ENCODE data around the gene TIMM17A. TPM values are rescaled to one million over a fixed set of nuclear protein-coding genes. Genes with fewer than 3 reads are reported as not detected.

Gene TIMM17A
- total and polyA plus RNA-seq, 9 donors: 31.3 to 44.9 (median 36.3) TPM

- no peaks in the 10 kb centered on the region for H3K27me3 ChIP-seq (ENCODE audit: control insufficient read depth, insufficient read depth, low read length)
- no peak for DNase-seq
- H3K36me3 ChIP-seq (ENCODE audit: control insufficient read depth, insufficient read depth, low read length): peaks cover 78% of the 10 kb centered on the region
- H3K4me3 ChIP-seq (ENCODE audit: low read length): no peak overlapping the region
- no peaks in the 10 kb centered on the region for H3K9me3 ChIP-seq (replicated peaks; ENCODE audit: control insufficient read depth, low read depth, low read length)
- no peak overlapping the region for H3K27ac ChIP-seq (ENCODE audit: low read length)
- WGBS (ENCODE audit: insufficient coverage): 61% methylated on average over 14 of the region's 16 CpGs
- H3K4me1 ChIP-seq (ENCODE audit: control insufficient read depth, insufficient read depth, low read length): no peaks in the 10 kb centered on the region
Measured at GRCh38 chr1:201999625-202000238, 44.4 kb downstream of the TIMM17A start.

DNA sequence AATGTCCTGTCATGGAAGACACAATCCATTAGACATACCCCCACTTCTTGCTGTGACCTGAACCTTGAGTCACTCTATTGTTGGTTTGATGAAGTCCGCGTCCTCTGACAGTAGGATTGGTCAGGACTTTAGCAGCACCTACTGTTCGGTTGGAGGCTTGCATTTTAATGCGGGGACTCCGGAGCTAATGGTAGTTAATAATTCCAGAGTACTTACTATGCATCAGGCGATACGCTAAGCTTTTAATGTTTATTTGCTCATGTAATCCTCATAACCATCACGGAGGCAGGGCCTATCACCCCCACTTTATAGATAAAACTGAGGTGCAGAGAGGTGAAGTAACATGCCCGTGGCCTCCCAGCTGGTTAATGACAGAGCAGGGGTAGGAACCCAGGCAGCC is 47.2 kb downstream of the TIMM17A start:
- DNase-seq: no peak
- no peaks in the 10 kb centered on the region for H3K27me3 ChIP-seq (ENCODE audit: control insufficient read depth, insufficient read depth, low read length)
- H3K4me1 ChIP-seq (ENCODE audit: control insufficient read depth, insufficient read depth, low read length): no peaks in the 10 kb centered on the region
- H3K4me3 ChIP-seq (ENCODE audit: low read length): no peak overlapping the region
- no peak overlapping the region for H3K27ac ChIP-seq (ENCODE audit: low read length)
- no CpG with 5 or more reads among the region's 9 CpGs for WGBS (ENCODE audit: insufficient coverage)
- H3K36me3 ChIP-seq (ENCODE audit: control insufficient read depth, insufficient read depth, low read length): peaks cover 78% of the 10 kb centered on the region
- H3K9me3 ChIP-seq (replicated peaks; ENCODE audit: control insufficient read depth, low read depth, low read length): no peaks in the 10 kb centered on the region

DNA sequence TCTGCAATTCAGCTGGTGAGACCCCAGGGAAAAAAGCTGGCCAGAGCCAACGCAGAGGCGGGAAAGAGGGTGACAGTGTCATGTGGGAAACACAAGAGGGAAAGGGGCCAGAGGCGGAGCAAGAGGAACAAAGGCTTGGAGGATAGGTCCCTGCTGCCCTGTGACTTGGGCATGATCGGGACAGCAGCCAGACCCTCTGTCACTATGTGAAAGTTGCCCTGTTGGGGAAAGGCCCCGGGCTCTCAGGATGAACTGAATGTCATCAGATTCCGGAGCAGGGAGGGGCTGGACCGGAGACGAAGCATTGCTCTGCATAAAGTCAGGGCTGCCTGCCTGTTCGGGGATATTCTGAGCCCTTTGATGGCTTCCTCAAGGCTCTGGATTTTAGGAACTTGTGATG is 49.4 kb downstream of the TIMM17A start:
- H3K9me3 ChIP-seq (replicated peaks; ENCODE audit: control insufficient read depth, low read depth, low read length): no peaks in the 10 kb centered on the region
- H3K4me1 ChIP-seq (ENCODE audit: control insufficient read depth, insufficient read depth, low read length): peaks cover 2% of the 10 kb centered on the region
- H3K27me3 ChIP-seq (ENCODE audit: control insufficient read depth, insufficient read depth, low read length): no peaks in the 10 kb centered on the region
- DNase-seq: no peak
- peaks cover 71% of the 10 kb centered on the region for H3K36me3 ChIP-seq (ENCODE audit: control insufficient read depth, insufficient read depth, low read length)
- WGBS (ENCODE audit: insufficient coverage): 74% methylated on average over 9 of the region's 9 CpGs
- no peak overlapping the region for H3K27ac ChIP-seq (ENCODE audit: low read length)
- no peak overlapping the region for H3K4me3 ChIP-seq (ENCODE audit: low read length)

- Histone ChIP-seq H3K4me1 (ENCODE audit: control insufficient read depth, insufficient read depth, low read length) (peaks cover 8% of the 10 kb centered on the region), H3K36me3 (ENCODE audit: control insufficient read depth, insufficient read depth, low read length) (peaks cover 61% of the 10 kb centered on the region), H3K4me3 (ENCODE audit: low read length) (no peak overlapping the region), H3K27me3 (ENCODE audit: control insufficient read depth, insufficient read depth, low read length) (no peaks in the 10 kb centered on the region), H3K9me3 (replicated peaks; ENCODE audit: control insufficient read depth, low read depth, low read length) (no peaks in the 10 kb centered on the region), H3K27ac (ENCODE audit: low read length) (no peak overlapping the region)
- WGBS (ENCODE audit: insufficient coverage): no CpG with 5 or more reads among the region's 2 CpGs
- no peak for DNase-seq
Measured at GRCh38 chr1:202005958-202006357, 50.7 kb downstream of the TIMM17A start.

DNA sequence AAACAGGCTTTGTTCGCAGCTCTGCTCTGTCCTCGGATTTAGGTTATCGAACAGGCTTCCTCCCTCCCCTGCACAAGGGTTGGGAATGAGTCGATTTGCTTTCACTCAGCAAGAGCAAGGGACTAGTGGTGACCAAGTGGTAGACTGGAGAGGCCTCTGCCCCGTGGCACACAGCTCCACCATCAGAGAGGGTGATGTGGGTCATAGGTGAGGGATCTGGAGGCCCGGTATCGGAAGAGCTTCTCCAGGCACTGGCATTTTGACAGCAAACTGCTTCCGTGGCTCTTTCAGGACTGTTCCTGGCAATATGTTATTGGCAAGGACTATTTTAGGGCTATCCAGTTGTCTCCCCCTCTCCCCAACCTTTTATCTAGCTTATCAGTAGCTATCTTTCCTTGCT is 52.0 kb downstream of the TIMM17A start:
- Histone ChIP-seq H3K9me3 (replicated peaks; ENCODE audit: control insufficient read depth, low read depth, low read length) (no peaks in the 10 kb centered on the region), H3K4me1 (ENCODE audit: control insufficient read depth, insufficient read depth, low read length) (peaks cover 8% of the 10 kb centered on the region), H3K4me3 (ENCODE audit: low read length) (no peak overlapping the region), H3K27me3 (ENCODE audit: control insufficient read depth, insufficient read depth, low read length) (peaks cover under 1% of the 10 kb centered on the region), H3K36me3 (ENCODE audit: control insufficient read depth, insufficient read depth, low read length) (peaks cover 49% of the 10 kb centered on the region), H3K27ac (ENCODE audit: low read length) (no peak overlapping the region)
- DNase-seq: no peak
- no CpG with 5 or more reads among the region's 8 CpGs for WGBS (ENCODE audit: insufficient coverage)

- no peak overlapping the region for H3K27ac ChIP-seq (ENCODE audit: low read length)
- H3K9me3 ChIP-seq (replicated peaks; ENCODE audit: control insufficient read depth, low read depth, low read length): no peaks in the 10 kb centered on the region
- no peak overlapping the region for H3K4me3 ChIP-seq (ENCODE audit: low read length)
- H3K27me3 ChIP-seq (ENCODE audit: control insufficient read depth, insufficient read depth, low read length): peaks cover 2% of the 10 kb centered on the region
- 44% methylated on average over 1 of the region's 11 CpGs for WGBS (ENCODE audit: insufficient coverage)
- H3K4me1 ChIP-seq (ENCODE audit: control insufficient read depth, insufficient read depth, low read length): peaks cover 8% of the 10 kb centered on the region
- no peak for DNase-seq
- peaks cover 43% of the 10 kb centered on the region for H3K36me3 ChIP-seq (ENCODE audit: control insufficient read depth, insufficient read depth, low read length)
Measured at GRCh38 chr1:202007805-202008489, 52.6 kb downstream of the TIMM17A start.

DNA sequence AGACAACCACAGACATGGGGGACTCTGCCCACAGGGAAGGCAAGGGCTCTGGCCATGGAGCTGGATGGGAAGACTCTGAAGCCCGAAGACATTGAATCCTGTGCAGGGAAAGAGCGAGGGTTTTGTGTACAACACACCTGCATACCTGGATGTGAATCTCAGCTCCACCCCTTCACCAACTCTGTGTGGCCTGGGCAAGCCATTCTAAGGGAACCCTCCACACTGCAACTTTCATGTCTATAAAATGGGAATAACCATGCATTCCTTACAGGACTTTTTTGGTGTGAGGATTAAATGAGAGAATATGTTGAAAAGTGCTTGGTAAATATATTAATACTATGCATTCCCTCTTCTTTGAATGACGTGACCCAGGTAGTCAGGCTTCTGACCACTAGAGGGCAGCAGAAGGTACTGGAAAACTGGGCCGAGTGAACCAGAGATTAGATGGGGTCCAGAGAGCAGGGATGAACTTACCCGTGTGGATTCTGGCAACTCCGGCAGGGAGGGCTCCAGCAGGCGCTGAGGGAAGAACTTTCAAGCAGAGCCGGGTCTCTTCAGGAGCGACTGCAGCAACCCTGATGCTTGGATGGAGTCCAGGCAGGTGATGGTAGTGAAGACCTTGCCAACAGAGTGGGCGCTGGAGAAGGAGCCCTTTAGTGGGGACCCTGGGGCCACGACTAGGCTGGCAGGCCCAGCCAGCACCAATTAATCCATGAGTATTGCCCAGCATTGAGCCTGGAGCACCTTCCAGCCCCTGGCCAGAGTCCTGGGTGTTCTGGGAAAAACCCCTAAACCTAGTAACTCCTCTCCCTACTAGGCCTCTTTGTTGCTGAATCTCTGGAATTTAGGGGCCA is 54.2 kb downstream of the TIMM17A start:
- Histone ChIP-seq H3K27me3 (ENCODE audit: control insufficient read depth, insufficient read depth, low read length) (peaks cover 2% of the 10 kb centered on the region), H3K36me3 (ENCODE audit: control insufficient read depth, insufficient read depth, low read length) (peaks cover 27% of the 10 kb centered on the region), H3K9me3 (replicated peaks; ENCODE audit: control insufficient read depth, low read depth, low read length) (no peaks in the 10 kb centered on the region), H3K4me3 (ENCODE audit: low read length) (no peak overlapping the region), H3K4me1 (ENCODE audit: control insufficient read depth, insufficient read depth, low read length) (peaks cover 8% of the 10 kb centered on the region), H3K27ac (ENCODE audit: low read length) (no peak overlapping the region)
- DNase-seq: peak; percentile 91
- WGBS (ENCODE audit: insufficient coverage): 3% methylated on average over 6 of the region's 11 CpGs

DNA sequence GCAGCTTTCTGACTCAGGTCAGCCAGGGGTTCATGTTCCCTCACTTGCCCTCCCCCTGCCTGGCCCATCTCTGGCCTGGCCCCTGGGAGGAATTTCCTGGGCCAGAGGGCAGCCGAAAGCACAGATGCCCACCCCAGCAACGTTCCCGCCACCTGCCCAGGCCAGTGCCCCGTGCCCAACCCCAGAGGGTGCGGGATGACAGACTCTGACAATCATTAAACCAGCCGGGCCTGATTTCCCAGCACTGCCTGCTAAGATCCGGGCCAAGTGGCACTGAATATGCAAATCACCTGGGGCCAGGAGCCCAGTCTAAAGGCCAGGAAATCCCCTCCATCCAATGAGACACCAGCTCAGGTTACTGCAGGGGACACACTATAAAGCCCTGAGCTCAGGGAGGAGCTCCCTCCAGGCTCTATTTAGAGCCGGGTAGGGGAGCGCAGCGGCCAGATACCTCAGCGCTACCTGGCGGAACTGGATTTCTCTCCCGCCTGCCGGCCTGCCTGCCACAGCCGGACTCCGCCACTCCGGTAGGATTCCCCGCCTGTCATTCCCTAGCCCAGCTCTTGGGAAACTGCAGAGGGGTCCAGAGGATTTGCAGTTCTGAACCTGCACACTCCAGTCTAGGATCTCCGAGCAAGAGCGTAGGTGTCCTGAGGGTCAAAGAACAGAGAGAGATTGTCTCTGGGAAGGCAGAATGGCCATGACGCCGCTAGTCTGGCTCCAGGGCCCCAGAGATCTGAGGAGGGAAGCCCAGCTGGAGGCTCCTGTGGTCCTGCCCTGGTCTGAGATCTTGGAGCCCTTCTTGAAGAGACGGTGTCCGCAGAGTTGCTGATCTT is 55.1 kb downstream of the TIMM17A start, which contains the start of gene ELF3:
Gene ELF3 (plus strand): TSS at position 408 of the 836 bp plus-strand sequence. CDS start 550 bp downstream, outside the sequence.
- no peak for DNase-seq
- H3K9me3 ChIP-seq (replicated peaks; ENCODE audit: control insufficient read depth, low read depth, low read length): no peaks in the 10 kb centered on the region
- peaks cover 2% of the 10 kb centered on the region for H3K27me3 ChIP-seq (ENCODE audit: control insufficient read depth, insufficient read depth, low read length)
- 55% methylated on average over 21 of the region's 24 CpGs for WGBS (ENCODE audit: insufficient coverage)
- no peak within 1 kb of the TSS for H3K4me3 ChIP-seq (ENCODE audit: low read length)
- H3K27ac ChIP-seq (ENCODE audit: low read length): no peak within 1 kb of the TSS
- peaks cover 18% of the 10 kb centered on the region for H3K36me3 ChIP-seq (ENCODE audit: control insufficient read depth, insufficient read depth, low read length)
- peaks cover 8% of the 10 kb centered on the region for H3K4me1 ChIP-seq (ENCODE audit: control insufficient read depth, insufficient read depth, low read length)

GRCh38 chr1:202011994-202012393 is 56.7 kb downstream of the TIMM17A start:
- Histone ChIP-seq H3K27me3 (ENCODE audit: control insufficient read depth, insufficient read depth, low read length) (peaks cover 2% of the 10 kb centered on the region), H3K27ac (ENCODE audit: low read length) (no peak overlapping the region), H3K4me1 (ENCODE audit: control insufficient read depth, insufficient read depth, low read length) (peaks cover 8% of the 10 kb centered on the region), H3K4me3 (ENCODE audit: low read length) (no peak overlapping the region), H3K36me3 (ENCODE audit: control insufficient read depth, insufficient read depth, low read length) (peaks cover 9% of the 10 kb centered on the region), H3K9me3 (replicated peaks; ENCODE audit: control insufficient read depth, low read depth, low read length) (no peaks in the 10 kb centered on the region)
- 84% methylated on average over 11 of the region's 11 CpGs for WGBS (ENCODE audit: insufficient coverage)
- DNase-seq: no peak
